ENCODE data around the gene SULT1E1.
"Not testable (repeated sequence)": the region's sequence is repeated elsewhere in the genome, so short reads cannot be mapped to it uniquely, and the experiment has no call there.

The SULT1E1 gene

DNA sequence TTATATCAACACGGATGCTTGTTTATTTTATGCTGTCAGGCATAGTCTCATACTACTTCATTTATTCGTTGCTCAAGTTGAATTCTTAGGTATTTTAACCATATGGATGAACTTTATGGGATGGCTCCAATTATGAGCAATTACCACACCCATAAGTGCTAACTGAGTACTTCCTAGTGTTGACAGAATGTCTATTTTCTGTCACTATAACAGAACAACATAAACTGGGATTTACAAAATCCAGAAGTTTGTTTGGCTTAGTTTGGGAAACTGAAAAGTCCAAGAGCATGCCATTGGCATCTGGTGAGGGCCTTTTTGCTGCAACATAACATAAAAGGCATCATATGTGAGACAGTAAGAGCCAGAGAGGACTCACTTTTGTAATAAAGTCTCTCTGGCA is 21.0 kb downstream of the SULT1E1 start:
- no peak for DNase-seq

DNA sequence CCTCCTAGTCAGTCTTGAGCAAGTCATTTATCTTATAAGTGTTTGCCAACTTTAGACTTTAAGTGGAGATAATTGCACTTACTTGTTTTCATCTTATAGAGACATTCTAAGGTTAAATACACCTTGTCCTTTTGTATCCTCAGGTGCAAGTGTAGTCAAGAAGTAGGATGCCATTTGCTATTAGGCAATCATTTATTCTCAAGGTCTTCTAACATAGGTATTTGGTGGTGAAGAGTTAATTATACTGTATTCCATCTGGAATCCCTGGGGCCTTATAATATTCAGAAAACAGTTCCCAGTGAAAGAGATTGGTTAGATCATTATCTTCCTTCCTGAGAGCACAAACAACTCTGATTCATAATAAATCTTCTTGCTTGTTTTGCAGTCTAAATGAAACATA is 23.7 kb downstream of the SULT1E1 start:
- DNase-seq, result no peak

DNA sequence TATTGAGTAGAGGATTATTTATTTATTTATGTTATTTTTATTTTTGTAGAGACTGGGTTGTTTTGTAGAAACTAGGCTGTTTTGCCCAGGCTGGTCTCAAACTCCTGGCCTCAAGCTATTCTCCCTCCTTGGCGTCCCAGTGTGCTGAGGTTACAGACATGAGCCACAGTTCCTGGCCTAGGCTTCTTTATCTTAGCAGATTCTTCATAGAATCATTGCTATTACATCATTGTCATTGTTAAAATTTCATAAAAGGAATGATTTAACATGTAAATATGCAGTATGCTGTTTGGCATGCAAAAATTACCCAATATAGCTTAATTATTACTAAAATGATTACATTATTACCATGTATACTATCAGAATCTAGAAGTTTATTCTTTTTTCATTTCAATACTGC is 24.2 kb downstream of the SULT1E1 start:
- DNase-seq, result no peak

DNA sequence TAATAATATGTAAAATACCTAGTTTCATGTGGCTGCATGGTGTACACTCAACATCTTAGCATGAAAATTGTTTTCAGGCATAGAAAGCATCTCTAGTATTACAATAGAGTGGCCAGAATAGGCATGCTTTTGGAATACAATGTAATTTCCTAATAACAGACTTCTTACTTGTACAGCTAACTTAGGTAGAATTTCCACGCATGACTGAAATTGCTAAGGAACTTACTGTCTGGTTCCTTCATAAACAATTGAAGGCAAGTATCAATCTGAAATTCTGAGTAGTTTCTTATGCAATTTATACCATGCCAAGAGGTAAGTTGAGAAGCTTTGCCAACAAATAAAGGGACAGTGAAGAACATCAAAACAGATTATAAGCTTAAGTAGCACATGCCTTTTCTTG is 26.7 kb downstream of the SULT1E1 start:
- DNase-seq, result no peak

DNA sequence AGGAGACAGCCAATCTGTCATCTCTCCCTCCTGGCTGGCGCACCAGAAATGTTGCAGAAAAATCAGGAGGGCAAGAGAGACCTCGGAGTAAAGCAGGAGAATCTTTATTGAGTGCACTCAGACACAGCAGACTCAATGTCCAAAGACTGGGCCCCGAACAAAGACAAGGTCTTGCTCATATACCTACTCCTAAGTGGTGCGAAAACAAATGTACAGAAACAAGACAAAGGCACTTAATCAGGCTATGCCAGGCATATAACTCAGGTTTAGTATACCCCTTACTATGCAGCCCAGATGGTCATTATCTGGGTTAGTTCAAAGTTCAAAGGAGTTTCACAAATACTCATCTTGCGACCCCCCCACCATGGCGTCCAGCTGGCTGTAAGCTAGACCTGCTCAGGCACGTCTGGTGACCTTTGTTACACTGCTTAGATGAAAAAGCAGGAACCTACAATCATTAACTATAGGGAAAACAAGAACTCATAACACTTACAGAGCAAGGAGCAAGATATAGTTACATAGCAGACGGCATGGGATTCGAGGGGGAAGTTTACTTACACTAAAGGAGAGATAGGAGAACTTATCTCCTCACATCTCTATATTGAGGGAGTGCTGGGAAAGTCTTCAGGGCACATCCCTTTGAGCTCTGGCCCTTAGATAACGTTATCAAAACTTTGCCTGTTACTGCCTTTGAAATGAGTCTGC is 27.5 kb downstream of the SULT1E1 start:
- no peak for DNase-seq

DNA sequence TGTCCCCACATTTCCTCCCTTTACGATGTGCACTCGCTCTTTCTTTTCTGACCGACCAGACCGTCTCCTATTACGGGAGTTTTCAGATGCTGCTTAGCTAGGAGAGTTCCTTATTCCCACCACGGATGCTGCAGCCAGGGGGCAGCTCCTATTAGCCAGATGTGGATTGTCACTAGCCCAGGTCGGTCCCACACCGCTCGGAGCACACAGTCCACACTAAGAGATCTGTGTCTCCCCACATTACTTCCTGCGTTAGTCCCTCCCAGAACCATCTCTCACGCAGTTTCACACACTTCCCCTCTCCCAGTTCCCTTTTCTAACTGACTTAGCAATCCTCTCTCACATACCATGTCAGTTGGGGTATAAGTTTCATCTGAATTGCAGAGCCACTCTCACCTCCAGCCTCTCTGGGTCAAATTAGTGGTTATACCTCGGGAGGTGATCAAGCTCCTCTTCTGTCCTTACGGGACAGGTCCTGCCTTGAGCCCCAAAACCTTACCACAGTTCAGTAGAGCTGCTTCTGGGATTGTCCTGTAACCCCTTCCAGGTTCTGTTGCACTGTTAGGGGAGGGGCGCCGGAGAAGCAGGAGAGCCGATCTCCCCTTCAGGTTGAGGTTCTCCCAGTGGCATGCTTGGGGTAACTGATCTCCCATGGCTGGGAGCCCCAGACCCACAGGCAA is 28.2 kb downstream of the SULT1E1 start:
- DNase-seq, result no peak

DNA sequence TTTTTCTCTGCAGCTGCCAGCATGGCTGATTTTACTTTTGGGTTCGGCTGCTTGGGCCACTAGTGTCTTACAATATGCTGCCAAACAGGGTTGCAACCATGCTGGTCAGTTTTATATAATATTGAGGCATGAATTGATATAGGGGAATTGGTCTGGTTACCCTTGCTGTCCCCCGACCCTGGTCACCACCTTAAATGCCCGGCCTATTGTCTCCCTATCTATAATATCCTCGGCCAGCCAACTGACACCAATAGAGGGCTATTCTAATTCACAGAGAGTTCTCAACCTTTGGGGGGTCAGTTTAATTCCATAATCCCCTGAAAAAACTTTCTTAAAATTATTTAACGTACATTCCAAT is 28.7 kb downstream of the SULT1E1 start:
- DNase-seq, result no peak

DNA sequence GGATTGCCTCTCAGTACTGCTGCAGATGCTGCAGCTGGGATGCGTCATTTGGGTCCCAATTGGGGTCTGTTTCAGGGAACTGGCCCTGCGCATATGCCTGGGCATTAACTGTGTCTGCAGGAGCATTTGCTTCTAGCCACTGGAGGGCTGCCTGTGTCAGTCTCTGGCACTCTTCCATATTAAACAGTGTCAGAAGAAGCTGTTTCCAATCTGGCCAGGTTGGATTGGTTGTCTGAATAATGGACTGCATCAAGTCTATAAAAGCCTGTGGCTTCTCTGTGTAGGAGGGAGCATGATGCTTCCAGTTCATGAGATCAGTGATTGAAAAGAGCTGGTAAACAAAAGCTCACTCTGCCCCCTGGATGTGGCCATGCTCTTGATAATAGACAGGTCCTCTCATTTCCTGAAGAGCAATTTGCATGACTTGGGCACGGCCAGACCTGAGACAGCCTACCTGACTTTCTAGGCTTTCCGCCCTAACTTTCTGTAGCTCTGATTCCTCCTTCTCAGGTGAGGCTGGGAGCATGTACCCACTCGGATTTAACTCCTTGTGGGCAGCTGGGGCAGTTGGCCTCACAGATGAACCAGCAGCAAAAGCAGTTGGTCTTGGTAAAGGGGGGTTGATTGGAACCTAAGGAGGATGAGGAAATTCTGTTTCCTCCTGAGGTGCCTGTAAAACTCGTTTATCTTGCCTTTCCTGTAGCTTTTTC is 29.2 kb downstream of the SULT1E1 start:
- no peak for DNase-seq

DNA sequence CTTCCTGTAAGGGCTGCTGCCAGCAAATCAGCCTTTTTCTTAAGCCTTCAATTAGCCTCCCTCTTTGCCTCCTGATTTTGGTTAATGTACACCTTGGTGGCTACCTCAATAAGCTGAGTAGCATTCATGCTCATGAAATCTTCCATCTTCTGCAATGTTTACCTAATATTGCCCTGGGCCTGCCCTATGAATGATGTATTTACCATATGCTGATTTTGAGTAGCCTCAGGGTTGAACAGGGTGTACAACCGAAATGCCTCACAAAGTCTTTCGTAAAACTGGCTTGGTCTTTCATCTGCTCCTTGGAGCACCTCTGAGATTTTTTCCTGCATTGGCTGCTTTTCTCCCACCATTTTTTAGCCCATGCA is 29.8 kb downstream of the SULT1E1 start:
- DNase-seq, result no peak

DNA sequence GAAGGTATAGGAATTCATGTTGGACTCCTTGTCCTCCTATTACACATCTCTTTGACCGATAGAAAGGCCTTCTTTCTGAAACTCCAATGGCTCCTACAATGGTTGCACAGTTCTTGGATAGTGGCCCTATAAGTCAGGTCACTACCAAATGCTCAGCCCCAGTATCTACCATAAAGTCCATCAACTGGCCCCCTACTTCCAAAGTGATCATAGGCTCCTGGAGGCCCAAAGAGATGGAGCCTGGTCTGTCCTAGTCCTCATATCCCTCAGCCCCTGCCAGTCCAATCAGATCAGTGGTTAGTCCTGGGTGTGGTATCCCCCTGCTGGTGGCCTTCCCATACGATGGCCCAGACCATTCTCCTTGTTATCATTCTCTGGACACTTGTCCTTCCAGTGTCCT is 30.3 kb downstream of the SULT1E1 start:
- DNase-seq, result no peak

DNA sequence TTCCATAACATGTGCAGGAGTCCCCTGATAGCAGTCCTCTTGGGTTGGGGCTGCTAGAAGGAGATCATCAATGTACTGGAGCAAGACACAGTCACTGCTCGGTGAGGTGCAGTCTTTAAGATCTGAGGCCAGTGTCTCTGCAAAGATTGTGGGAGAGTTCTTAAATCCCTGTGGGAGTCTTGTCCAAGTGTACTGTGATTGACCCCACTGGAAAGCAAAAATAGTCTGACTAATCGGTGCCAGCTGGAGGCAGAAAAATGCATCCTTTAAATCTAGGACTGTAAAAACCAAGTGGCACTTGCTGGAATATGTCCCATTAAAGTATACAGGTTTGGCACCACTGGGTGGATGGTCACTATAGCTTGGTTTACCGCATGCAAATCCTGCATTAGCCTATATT is 31.1 kb downstream of the SULT1E1 start:
- no peak for DNase-seq

DNA sequence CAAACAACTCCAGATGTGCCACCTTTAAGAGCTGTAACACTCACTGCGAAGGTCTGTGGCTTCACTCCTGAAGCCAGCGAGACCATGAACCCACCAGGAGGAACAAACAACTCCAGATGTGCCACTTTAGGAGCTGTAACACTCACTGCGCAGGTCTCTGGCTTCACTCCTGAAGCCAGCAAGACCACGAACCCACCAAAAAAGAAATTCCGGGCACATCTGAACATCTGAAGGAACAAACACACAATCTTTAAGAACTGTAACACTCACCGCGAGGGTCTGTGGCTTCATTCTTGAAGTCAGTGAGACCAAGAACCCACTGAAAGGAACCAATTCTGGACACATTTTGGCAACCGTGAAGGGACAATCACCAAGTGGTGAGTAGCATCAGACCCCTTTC is 34.9 kb downstream of the SULT1E1 start:
- not testable (repeated sequence) for DNase-seq

DNA sequence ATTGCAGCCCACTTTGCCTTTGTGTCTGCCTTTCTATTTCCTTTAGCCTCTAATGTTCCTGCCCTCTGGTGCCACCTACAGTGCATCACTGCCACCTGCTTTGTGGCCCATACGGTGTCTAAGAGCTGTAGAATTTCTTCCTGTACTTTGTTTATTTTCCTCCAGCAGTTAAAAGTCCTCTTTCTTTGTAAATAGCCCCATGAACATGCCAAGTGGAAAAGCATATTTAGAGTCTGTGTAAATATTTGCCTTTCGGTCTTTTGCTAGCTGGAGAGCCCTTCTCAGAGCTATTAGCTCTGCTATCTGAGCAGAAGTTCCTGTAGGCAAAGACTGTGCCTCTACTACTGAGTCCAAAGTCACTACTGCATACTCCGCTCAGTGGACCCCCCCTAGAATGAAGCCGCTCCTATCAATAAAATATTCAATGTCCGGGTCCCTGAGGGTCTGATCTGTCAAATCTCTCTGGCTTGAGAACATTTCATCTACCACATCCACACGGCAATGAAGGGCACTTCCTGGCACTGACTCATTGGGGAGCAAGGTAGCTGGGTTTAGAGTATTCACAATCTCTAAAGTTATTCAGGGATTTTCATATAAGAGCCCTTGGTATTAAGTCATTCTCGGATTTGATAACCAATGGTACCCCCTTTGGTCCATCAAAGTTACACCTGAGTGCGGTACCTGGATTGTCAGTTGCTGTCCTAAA is 36.3 kb downstream of the SULT1E1 start:
- peak; percentile 15 for DNase-seq

DNA sequence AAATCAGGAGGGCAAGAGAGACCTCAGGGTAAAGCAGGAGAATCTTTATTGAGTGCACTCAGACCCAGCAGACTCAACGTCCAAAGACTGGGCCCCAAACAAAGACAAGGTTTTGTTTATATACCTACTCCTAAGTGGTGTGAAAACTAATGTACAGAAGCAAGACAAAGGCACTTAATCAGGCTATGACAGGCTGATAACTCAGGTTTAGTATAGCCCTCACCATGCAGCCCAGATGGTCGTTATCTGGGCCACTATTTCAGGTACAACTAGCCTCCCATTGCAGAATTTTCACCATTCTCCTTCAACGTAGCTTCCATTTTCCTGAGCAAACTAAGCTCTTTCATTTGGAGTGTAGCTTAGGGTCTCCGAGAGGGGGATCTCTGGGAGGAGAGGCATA is 36.9 kb downstream of the SULT1E1 start:
- DNase-seq, result no peak

DNA sequence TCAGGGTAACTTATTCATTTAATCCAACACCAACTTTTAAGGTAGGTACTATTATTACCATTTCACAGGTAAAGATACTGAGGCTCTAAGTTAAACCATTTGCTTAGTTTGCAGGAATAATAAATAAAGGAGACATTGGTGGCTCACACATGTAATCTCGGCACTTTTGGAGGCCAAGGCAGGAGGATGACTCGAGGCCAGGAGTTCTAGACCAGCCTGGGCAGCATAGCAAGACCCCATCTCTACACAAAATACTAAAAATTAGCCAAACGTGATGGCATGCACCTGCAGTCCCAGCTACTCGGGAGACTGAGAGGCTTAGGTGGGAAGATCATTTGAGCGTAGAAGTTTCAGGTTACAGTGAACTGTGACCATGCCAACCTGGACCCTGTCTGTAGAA is 37.7 kb downstream of the SULT1E1 start:
- no peak for DNase-seq

DNA sequence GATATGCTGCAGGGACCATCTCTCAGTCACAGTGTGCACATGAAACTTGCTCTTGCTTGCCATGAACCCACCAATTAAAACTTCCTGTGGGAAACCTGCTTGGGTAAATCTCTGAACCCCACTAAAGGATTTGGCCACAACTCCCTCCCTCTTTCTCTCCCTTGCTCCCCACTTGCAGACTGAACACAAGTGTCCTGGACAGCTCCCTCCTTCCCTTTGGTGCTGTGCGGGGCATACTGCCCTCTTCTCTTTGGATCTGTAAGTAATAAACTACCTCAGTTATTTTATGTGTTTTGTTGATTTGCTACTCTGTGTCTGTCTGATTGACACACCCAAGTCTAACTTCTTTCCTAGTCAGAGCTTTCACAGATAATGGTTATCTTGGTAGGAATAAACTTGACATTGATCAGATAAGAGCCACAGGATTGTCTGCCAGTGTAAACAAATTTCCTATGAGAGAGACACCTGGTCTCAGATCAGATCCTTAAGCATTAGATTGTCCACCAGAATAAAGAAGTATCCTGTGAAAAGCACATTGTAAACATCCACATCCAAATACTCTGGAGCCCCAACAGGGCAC is 41.8 kb downstream of the SULT1E1 start:
- no peak for DNase-seq

DNA sequence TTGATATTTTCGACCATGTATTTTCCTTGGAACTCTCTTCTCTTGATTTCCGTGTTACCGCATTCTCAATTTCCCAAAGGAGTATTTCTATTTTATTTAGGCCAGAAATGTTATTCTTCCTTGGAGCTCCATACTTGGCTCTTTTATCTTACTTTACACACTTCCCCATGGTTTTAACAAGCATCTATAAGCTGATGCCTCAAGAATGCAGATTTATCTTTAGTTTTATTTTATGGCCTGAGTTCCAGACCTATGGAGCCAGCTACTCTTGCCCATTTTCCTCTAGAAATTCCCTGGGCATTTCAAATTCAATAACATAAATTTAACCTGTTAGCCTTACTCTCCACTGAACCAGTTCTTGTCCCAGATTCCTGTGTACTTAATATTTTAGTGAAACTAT is 43.7 kb downstream of the SULT1E1 start:
- DNase-seq, result no peak

DNA sequence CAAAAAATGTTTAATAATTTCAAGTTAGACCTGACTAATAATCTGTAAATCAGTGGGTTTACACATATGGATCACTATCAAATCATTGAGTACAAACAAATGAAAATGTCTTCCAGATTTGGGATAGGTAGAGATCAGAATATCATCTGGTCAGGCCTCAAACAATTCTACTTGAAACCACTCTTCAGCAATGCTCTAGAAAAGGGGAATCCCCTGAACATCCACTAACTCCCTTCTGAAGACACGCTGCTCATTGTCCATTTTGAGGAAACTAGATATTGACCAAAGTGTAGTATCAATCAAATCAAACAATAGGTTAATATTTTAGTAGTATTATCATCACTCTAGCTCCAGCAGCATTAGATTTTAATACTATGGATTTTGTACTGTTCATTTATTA is 46.3 kb downstream of the SULT1E1 start:
- DNase-seq, result no peak

DNA sequence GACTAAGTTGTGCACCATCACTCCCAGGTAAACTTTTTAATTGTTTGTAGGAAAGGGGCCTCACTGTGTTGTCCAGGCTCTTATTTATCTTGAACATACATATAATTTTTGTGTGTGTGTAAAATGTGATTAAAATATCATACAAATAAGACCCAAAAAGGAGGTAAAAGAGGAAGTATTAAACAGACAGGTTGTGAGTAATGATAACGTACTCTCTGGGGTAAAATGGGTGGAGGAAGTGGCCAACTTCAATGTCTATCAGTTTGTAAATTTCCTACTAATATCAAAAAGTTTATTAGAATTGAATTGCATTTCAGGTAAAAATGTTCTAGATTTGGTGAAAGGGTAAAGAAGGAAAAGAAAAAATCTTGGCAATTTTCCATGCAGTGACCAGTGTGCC is 48.8 kb downstream of the SULT1E1 start:
- no peak for DNase-seq

DNA sequence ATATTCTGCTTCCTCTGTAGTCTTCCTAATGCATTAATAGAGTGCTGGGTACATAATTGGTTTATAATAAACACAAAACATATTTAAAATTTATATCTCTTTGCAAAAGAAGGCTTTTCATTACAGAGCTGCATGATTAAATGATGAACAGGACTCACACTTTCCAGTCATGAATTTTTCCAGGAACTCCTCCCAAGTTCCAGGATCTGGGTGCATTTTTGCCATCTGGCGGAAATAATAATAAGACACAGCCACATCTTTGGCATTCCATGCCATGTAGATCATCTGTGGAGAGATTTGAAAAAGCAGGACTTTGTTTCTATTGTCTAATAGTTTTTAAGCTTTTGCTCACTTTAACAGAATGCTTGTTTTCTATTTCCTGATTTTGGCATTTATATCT is 59.3 kb downstream of the SULT1E1 start:
- DNase-seq, result no peak

DNA sequence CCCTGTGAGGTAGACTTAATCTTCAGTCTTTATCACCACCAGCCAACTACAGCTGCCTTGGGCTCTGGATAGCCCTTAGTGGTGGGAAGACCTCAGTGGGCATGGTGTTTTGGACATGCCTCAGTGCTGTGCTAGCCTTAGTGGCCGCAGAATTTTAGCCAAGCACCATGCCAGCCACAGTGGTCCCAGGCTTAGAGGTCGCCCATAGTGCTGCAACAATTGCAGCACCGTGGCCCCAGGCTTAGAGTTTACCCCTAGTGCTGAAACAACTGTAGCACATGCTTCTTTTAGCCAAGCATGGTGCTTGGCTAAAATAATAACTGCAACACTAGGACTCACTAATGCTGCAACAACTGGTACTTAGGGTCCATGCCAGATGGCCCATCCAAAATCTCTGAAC is 60.6 kb downstream of the SULT1E1 start:
- no peak for DNase-seq

DNA sequence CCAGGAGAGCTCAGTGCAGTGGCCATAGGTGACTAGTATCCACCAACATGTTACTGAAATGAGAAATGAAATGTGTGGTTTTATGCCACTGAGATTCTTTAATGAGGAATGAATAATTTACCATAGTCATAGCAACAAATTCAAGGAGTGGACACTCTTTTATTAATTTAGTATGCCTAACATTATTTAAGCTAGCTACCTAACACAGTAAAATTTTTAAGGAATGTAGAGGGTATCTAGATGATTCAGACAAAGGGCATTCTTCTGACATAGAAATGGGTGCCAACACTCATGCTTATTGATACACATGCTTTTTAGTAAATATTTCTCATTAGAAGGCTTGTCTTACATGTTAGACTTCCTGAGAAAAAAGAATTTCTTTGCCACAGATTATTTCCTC is 66.2 kb downstream of the SULT1E1 start:
- no peak for DNase-seq
